Epithelial cell of esophagus (primary cell): Measurements from ENCODE around the gene SPTB.

Experiments
- DNase-seq: peaks from one replicate; pipeline ENCODE4 v3.0.0; 2010; ENCODE audit warnings: low read depth
- H3K4me3 ChIP-seq: 2 replicates; pipeline ENCODE4 v1.5.1; 2011; ENCODE audit warnings: mild to moderate bottlenecking, low read length, control low read depth
- CTCF ChIP-seq: IDR thresholded peaks from 2 replicates; pipeline ENCODE4 v1.5.1; 2011; ENCODE audit warnings: low read depth, mild to moderate bottlenecking, low read length, control low read depth, inconsistent platforms; ENCODE audit not compliant: insufficient read depth; ENCODE audit errors: missing control alignments

SPTB gene

GRCh38 chr14:64801800-64802199 lies 77.9 kb downstream of the SPTB start:
- no peak overlapping the region for H3K4me3 ChIP-seq
- DNase-seq: peak; percentile 13
- no peak for TF ChIP-seq CTCF

- H3K4me3 ChIP-seq: no peak overlapping the region
- no peak for TF ChIP-seq CTCF
- DNase-seq: no peak
These were observed 78.7 kb downstream of the SPTB start for GRCh38 chr14:64801046-64801445.

GRCh38 chr14:64800000-64800399 lies 79.7 kb downstream of the SPTB start:
- peak; percentile 73 for TF ChIP-seq CTCF
- DNase-seq: peak; percentile 66
- H3K4me3 ChIP-seq: no peak overlapping the region

- H3K4me3 ChIP-seq: no peak overlapping the region
- DNase-seq: no peak
- TF ChIP-seq CTCF: no peak
These were observed 80.2 kb downstream of the SPTB start for GRCh38 chr14:64799555-64799954.

GRCh38 chr14:64796369-64796768 lies 83.3 kb downstream of the SPTB start:
- DNase-seq: no peak
- TF ChIP-seq CTCF: no peak
- no peak overlapping the region for H3K4me3 ChIP-seq

- TF ChIP-seq CTCF: no peak
- H3K4me3 ChIP-seq: no peak overlapping the region
These were observed 83.8 kb downstream of the SPTB start for GRCh38 chr14:64795921-64796320.

GRCh38 chr14:64795211-64795610 lies 84.5 kb downstream of the SPTB start:
- TF ChIP-seq CTCF: no peak
- no peak overlapping the region for H3K4me3 ChIP-seq
- no peak for DNase-seq

More at GRCh38 chr14:64795921-64796320, 83.8 kb downstream of the SPTB start:
- DNase-seq: no peak
